ENCODE results near the gene TMEM204.

TMEM204 gene

DNA sequence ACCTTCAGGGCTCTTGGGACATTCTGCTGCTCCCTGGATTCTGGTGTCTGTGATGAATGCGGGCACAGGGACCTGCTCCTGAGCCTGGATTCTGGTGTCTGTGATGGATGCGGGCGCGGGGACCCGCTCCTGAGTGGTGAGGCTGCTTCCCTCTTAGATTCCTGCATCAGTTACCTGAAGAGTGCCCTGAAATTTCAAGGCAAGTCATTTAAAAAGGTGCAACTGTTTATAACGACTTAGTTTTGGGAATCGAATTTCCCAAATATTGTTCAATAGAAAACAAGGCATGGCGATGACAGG lies 7.0 kb downstream of the TMEM204 start:
- no peak for DNase-seq

DNA sequence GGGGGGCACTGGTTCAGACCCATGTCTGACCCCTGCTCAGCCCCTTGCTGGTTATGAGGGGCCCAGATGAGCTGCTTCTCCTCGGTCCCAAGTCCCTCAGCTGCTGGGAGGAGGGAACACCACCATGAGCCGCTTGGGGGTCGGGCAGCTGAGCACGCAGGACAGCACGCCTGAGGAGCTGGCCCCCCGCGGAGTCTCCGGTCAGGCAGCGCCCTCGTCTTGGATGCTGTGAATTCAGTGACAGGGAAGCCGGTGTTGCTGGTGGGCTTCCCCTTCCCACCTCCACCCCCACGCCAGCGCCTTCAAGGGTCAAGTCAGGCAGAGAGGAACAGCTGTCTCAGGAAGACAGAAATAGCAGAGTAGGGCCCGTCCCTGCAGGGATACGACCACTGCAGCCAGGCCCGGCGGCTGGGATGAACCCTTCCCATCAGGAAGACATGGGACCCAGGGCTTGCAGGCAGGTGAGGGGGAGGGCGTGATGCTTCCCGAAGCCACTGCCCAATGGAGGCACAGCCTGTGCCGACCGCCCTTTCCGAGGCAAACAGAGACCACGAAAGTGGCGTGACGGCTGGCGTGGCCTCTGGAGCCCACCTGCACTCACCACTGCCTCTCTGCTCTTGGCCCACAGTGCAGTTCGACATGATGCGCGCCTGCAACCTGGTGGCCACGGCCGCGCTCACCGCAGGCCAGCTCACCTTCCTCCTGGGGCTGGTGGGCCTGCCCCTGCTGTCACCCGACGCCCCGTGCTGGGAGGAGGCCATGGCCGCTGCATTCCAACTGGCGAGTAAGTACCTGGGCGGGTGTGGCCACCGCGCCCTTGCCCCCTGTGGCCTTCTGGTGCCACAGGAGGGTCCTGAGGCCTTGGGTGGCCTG lies 8.1 kb downstream of the TMEM204 start:
- no peak for DNase-seq

DNA sequence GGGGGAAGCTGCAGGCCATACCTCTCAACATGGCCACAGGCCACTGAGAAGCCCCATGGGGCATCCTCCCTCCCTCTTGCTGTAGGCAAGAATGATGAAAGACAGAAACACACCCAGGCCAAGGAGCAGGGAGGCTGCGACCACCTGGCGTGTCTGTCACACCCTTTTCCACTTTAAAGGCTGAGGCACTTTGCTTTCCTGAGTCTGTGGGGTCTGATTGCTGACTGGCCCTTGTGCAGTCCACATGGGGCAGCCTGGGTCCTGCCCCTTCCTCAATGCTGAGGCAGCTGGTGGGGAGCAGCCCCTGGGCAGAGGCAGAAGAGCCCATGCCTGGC lies 8.7 kb downstream of the TMEM204 start:
- no peak for DNase-seq

DNA sequence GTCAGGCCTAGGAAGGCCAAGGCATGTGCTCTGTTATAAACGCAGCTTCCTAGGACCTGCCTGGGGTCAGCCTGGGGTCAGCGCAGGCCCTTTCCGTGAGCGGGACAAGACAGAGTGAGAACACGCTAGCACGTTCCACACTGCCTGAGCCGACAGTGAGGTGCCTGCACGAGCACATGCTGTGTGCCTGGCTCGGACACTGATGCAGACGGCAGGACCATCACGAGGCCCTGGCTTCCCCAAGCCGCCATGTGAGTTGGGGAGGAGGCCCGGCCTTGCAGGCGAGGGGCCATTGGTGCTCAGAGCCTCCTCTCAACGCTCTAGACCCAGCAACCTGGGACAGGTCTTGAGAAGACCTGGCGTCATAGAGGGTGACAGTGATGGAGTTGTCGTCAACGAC lies 9.1 kb downstream of the TMEM204 start:
- DNase-seq, result no peak

GRCh38 chr16:1543085-1543896 lies 9.8 kb downstream of the TMEM204 start:
- peak; percentile 77 for DNase-seq

GRCh38 chr16:1545044-1546040 lies 11.9 kb downstream of the TMEM204 start:
- DNase-seq, result no peak

GRCh38 chr16:1546430-1546829 lies 13.0 kb downstream of the TMEM204 start:
- DNase-seq, result no peak

GRCh38 chr16:1548233-1548632 lies 14.8 kb downstream of the TMEM204 start:
- no peak for DNase-seq

GRCh38 chr16:1548727-1549126 lies 15.3 kb downstream of the TMEM204 start:
- no peak for DNase-seq

GRCh38 chr16:1550069-1550468 lies 16.6 kb downstream of the TMEM204 start:
- no peak for DNase-seq

GRCh38 chr16:1550696-1551095 lies 17.2 kb downstream of the TMEM204 start:
- no peak for DNase-seq

DNA sequence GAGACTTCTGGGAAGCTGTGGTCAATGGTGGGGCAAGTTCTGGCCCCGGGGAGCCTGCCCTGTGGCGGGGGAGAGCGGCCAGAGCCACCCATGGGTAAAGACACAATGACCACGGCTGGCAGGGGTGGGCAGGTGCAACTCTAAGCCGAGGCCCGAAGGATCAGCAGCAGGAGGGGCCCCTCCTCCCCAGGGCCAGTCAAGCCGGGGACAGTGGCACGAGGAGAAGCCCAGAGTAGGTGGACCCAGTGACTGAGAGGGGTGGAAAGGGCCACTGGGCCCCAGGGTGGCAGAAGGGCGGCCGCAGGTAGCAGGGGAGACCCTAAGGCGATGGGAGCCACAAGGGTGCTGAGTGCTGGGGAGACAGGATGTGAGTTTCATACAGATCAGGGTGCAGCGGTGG lies 17.7 kb downstream of the TMEM204 start:
- no peak for DNase-seq

DNA sequence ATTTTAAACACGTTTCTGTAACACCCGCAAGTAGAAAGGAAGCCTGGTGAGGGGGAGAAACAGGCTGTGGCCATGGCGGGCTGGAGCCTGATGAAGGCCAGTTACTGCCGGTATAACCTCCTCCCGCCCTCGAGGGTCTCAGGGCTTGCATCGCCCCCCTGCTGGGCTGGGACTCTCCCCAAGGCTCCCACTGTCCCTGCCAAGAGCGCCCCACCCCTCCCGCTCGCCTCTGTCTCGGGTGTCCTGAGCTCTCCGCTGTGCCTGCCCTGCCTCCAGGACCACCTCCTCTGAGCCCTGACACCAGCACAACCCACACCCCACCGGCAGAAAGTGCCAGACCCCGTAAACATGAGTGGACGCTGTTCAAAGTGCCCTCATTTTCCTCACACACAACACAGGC lies 18.7 kb downstream of the TMEM204 start:
- no peak for DNase-seq

GRCh38 chr16:1553946-1554825 lies 20.7 kb downstream of the TMEM204 start:
- DNase-seq, result no peak

DNA sequence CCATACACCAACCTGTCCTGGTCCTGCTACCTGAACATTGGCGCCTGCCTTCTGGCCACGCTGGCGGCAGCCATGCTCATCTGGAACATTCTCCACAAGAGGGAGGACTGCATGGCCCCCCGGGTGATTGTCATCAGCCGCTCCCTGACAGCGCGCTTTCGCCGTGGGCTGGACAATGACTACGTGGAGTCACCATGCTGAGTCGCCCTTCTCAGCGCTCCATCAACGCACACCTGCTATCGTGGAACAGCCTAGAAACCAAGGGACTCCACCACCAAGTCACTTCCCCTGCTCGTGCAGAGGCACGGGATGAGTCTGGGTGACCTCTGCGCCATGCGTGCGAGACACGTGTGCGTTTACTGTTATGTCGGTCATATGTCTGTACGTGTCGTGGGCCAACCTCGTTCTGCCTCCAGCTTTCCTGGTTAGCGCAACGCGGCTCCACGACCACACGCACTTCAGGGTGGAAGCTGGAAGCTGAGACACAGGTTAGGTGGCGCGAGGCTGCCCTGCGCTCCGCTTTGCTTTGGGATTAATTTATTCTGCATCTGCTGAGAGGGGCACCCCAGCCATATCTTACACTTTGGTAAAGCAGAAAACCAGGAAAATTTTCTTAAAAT lies 21.5 kb downstream of the TMEM204 start:
- DNase-seq, result no peak

- no peak for DNase-seq
Observed at GRCh38 chr16:1556254-1556653, 22.8 kb downstream of the TMEM204 start.

- DNase-seq, result no peak
Observed at GRCh38 chr16:1557074-1557473, 23.6 kb downstream of the TMEM204 start.

DNA sequence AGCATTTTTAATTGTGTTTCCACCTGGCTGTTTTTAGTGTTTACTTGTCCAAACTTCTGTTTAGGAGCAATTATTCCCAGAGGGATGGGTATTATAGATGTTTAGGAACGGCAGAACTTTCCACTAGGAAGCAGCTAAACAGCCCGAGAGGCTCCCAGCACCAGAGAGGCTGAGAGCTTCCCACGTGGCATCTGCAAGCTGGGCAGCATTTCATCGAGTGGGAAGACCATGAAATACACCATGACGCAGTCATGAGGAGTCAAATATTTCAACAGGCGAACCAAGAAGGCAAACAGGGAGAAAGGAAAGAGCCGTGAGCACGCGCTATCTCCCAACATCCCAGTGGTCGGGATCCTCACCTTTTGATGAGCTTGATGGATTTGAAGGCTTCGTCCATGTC lies 24.1 kb downstream of the TMEM204 start:
- DNase-seq, result no peak

DNA sequence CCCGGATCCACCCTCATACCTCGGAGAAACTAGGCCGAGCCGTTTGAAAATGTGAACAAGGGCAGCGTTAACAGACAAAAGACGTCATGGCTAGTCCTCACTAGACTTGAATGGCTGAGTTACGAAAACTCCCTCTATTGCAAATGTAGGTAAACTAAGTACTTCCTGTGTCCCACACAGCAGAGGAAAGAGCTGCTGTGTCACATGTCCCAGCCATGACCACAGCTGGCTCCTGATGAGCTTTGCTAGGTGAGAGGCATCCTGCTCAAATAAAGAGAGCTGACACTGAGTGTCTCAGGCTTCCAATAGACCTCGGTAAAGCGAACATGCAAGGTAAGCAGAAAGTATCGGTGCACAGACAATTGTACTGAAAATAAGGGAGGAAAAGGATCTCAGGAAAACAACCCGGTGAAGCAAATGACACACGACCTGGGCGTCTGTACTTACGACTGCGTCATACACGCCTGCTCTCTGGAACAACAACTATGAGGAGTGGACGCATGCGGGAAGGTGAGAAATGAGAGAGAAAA lies 26.0 kb downstream of the TMEM204 start:
- DNase-seq, result peak; percentile 21

DNA sequence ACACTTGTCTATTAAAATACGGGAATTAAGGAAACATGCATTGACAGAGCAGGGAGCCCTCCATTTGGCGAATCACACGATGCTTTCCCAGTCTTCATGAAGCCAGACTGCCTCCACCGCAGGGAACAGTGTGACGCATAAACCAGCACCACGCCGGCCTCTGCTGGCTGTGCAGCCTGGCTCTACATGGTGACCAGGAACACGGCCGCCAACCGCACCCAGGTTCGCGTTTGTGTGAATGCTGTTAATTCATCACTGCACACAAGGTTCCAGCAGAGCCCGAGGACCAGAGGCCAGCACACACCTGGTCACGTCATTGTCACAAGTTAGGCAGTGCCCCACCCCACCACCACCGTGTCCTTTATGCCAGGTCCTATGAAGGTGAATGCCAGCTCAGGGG lies 26.7 kb downstream of the TMEM204 start:
- DNase-seq, result no peak

DNA sequence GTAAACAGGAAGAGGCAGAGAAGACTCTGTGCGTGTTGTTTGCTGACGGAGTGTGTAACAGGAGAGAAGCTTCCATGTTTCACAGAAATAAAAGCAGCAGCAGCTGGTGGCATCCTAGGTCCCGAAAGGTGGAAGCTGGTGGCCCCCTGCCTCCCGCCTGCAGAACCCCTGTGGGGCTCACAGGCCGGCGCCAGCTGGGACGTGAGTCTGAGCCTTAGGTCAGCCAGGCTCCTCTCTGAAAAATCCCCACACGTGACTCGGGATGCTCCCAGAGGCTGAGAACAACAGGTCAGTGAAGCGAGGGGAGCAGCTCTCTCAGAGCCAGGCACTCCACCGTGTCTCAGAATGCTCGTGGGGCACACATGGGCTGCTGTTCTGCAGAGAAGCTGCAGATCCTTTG lies 27.4 kb downstream of the TMEM204 start:
- no peak for DNase-seq

GRCh38 chr16:1561266-1561665 lies 27.8 kb downstream of the TMEM204 start:
- DNase-seq, result no peak
